NCI-H345 (cell line): ENCODE results near the gene LRFN3.
"Not testable (repeated sequence)": the region's sequence is repeated elsewhere in the genome, so short reads cannot be mapped to it uniquely, and the experiment has no call there.

Experiments used
- DNase-seq: peaks from one replicate; lab custom pipeline; 2025; lab: John Stamatoyannopoulos, UW

The LRFN3 gene

DNA sequence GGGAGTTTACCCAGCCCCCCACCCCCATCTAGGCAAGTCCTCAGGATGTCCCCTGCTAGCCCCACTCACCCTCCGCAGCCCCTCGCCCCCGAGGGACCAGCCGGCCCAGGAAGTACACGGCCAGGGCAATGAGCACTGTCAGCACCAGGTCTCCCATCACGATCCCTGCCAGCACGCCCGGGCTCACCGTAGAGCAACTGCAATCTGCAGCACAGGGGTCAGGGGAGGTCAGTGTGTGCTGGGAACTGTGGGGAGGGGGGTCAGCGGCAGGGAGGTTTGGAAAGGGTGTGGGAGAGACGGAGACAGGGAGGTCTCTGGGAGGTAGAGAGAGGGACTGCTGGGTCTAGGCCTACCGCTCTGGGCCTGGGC, 28.8 kb upstream of the LRFN3 start:
- DNase-seq: no peak

DNA sequence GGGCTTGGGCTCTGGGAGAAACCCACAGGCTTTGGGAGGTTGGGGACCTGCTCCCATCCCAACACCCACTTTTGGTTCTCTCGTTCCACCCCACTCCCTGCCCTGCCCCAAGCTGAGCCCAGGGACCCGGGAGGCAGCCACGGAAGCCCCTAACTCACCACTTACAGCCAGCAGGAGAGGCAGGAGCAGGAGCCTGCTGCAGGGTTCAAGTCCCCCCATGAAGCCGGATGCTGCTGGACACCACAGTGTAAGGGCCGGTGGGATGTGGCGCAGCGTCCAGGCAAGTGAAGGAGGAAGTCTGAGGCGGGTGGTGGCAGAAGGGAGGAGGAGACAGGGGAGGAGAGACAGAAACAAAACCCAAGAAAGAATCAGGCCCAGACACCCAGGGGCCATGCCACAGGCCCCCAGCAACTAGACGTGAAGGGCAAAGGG, 28.1 kb upstream of the LRFN3 start, which contains the start of gene TYROBP:
TYROBP (minus strand) TSS at position 286 of the 432 bp plus-strand sequence; CDS start at position 219, 67 bp downstream.
- DNase-seq: no peak

DNA sequence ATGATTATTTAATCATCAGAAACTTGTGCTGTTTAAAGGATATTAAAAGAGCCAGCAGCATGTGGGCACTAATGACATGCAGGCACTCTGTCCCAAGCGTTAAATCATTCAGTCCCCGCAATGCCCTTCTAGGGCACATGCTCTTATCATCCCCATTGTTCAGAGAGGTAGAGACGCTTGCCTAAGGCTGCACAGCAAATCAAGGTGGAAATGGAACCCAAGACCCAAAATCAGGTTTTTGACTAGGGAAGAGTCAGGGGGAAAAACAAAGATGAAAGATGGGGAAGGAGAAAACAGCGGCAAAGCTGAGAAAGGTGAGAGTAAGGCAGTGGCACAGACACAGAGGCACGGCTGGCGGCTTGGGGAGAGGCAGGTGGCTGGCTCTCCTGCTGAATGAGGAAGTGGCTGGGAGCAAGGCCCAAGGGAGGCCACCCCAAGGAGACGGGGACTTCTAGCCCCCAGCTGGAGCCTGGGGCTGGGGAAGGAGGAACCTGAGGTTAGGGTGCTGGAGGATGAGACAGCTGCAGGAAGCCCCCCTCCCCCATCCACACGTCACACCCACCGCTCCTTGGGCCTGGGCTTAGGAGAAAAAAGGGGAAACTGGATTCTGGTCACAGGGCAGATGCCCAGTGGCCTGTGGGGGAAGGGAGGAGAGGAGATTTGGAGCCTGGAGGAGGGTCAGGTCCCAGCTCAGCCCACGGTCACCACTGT, 27.0 kb upstream of the LRFN3 start:
- DNase-seq: no peak

DNA sequence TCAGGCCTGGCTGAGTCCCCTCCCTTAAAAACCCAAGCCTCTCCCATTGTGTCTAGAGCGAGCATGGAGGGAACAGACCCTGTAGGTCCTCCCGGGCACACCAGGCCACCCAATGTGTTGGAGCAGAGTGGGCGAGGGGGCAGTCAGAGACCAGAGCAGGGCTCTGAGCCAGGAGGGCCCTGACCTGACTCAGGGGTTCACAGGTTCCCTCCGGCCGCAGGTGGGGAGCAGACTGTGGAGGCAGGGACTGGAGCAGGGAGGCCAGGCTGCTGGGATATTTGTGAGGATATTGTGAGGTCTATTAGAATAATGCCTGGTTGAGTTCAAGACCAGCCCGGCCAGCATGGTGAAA, 26.5 kb upstream of the LRFN3 start:
- DNase-seq: no peak

DNA sequence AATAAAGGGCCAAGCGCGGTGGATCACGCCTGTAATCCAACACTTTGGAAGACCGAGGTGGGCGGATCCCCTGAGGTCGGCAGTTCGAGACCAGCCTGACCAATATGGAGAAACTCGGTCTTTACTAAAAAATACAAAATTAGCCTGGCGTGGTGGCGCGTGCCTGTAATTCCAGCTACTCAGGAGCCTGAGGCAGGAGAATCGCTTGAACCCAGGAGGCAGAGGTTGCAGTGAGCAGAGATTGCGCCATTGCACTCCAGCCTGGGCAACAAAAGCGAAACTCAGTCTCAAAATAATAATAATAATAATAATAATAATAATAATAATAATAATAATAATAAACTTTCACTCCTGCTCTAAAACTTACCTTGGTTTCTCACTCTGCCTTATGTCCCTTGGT, 25.8 kb upstream of the LRFN3 start:
- not testable (repeated sequence) for DNase-seq

DNA sequence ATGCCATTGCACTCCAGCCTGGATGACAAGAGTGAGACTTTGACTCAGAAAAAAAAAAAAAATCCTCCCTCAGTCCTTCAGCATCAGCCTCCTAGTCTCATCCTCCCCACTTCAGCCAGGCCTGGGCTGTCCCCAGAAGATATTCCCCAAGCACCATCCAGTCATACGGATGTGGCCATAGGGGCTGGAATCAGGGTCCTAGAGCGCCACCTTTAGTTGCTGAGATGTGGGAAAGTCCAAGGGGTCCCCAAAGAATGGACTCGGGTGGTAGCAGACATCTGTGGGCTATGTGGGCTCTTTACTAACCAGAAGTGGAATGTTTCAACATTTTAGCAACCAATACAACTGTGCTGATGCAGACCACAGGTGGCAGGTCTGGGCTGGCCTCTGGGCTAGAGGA, 25.0 kb upstream of the LRFN3 start:
- no peak for DNase-seq

DNA sequence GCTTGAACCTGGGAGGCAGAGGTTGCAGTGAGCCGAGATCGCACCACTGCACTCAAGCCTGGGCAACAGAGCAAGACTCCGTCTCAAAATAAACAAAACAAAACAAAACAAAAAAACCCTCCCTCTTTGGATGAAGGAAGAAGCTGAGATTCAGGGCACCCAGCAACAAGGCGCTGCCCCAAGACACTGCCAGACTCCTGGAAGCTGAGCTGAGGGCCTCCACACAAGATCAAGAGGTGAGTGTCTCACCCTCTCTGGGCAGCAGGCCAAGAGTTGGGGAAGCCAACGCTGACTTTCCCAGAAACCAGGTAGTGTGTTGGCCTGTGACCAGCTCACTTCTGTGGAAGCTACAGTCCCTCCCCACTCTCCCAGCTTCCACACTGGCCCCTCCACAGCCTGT, 24.4 kb upstream of the LRFN3 start:
- DNase-seq: peak; percentile 14

DNA sequence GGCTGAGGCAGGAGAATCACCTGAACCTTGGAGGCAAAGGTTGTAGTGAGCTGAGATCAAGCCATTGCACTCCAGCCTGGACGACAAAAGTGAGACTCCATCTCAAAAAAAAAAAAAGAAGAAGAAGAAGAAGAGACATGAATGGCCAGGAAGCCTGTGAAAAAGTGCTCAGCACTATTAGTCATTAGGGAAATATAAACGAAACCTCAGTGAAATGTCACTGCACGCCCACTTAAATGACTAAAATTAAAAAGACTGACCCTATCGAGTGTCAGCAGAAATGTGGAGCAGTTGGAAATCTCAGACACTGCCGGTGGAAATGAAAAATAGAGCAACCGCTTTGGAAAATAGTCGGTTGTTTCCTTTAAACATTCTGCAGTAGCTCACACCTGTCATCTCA, 22.6 kb upstream of the LRFN3 start:
- no peak for DNase-seq

DNA sequence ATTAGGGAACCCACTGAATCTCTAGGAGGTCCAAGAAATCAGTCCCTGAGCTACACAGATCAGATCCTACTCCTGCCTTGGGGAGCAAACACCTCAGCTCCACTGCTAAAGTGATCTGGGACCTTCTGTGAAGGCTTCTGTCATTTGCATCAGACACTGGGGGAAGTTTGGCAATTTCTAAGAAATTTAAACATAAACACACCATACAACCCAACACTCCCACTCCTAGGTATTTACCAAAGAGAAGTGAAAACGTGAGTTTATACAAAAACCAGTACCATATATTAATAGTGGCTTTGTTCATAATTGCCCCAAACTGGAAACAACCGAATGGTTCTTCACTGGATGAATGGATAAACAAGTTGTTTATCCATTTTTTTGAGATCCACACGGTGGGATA, 20.7 kb upstream of the LRFN3 start:
- no peak for DNase-seq

DNA sequence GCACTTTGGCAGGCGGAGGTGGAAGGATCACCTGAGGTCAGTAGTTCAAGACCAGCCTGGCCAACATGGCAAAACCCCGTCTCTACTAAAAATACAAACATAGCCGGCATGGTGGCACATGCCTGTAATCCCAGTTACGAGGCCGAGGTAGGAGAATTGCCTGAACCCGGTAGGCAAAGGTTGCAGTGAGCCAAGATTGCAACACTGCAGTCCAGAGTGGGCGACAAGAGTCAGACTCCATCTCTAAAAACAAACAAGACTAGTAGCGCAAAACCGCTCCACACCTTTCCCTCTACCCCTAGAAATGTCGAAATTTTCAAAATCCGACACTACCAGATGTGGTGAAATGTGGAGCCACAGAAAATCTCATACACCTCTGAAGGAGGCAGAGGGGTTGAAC, 16.9 kb upstream of the LRFN3 start:
- DNase-seq: no peak

DNA sequence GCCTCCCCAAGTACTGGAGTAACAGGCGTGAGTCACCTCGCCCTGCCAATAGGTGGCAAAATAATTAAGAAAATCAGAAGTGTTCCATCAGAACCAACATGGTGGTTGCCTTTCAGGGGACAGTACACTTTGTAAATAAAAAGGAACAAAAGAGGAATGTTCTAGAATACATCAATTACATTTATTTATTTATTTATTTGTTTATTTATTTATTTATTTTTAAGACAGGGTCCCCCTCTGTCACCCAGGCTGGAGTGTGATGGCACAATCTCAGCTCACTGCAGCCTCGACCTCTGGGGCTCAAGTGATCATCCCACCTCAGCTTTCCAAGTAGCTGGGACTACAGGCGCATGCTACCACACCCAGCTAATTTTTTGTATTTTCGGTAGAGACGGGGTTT, 15.2 kb upstream of the LRFN3 start:
- DNase-seq: no peak

DNA sequence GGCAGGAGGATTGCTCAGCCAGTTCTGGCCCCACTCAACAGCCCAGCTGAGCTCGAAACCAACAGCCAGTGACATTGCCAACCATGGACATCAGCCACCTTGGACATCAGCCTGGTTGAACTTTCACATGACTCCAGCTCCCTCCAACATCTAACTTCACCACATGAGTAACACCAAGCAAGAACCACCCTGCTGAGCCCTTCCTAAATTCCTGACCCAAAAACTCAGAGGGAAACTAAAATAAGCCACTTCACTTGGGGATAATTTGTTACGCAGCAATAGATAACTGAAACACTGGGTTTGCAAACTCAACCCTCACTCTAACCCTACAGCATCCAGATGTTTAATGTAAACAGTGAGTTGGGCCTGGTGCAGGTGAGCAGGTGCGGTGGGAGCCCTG, 10.7 kb upstream of the LRFN3 start:
- DNase-seq: no peak

DNA sequence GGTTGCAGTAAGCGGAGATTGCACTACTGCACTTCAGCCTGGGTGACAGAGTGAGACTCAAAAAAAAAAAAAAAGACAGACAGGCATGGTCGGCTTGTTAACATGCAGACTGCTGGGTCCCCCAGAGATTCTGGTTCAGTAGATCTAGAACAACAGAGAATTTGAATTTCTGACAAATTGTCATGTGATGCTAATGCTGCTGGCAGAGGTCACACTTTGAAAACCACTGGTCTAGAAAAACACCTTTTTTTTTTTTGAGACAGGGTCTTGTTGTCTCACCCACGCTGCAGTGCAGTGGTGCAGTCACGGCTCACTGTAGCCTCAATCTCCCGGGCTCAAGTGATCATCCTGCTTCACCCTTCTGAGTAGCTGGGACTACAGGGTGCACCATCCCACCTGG, 7.7 kb upstream of the LRFN3 start:
- no peak for DNase-seq

DNA sequence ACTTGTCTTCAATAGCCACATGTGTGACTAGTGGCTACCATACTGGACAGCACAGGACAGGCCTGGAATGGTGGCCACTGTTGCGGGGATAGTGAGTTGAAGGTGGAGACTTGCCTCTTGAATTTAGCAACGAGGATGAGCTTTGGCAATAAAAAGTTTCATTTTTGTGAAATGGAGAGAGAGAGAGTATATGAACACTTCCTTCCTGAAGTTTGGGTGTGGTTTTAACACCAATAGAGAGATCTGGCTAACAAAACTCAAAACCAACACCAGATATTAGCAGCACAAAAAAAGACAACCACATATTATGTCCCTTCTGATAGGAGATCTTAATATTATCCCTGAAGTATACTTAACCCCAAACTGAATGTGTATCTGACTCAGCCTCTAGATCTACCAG, 6.3 kb upstream of the LRFN3 start:
- DNase-seq: no peak

DNA sequence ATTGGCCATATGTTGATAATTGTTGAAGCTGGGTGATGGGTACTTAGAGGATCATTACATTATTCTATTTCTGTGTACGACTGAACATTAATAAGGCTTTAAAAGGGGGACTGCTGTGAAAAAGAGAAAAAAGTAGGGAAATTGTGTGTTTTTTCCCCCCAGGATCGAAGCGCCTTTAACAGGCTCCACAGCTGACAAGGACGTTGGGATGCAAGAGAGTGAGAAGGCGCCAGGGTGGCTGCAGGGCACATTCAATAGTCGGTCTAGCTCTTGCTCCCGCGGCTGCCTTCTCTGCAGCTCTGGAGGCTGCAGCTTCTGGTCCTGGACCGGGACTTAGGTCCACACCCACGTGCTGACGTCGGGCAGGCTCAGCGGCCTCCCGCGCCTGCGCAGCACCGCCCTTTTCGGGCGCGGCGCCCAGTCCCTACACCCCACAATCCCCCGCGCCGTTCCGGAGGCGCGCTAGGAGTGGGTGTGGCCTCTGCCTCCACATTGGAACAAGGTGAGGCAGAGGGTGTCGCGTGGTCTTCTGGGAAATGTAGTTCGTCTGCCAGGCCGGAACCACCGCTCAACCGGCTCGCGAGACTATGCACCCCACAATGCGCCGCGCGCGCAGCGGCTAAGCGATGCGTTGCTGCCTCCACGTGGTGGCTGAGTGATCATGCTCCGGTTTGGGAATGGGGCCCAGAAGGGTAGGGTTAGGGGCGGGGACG, 4.9 kb upstream of the LRFN3 start:
- DNase-seq: peak; percentile 100

DNA sequence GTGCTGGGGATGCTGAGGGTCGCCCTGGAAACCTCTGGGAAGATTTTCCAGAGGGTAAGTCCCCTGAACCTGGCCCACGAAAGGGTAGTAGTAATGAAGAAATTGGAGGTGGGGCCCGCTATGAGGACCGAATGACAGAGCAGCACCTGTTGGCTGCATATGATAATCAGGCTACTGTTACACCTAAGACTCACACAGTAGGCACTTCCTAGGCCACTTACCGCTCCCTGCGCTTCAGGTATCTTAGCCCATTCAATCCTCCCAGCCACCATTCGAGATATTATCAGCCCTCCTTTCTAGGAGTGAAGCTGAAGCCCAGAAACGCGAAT, 4.3 kb upstream of the LRFN3 start:
- DNase-seq: no peak

DNA sequence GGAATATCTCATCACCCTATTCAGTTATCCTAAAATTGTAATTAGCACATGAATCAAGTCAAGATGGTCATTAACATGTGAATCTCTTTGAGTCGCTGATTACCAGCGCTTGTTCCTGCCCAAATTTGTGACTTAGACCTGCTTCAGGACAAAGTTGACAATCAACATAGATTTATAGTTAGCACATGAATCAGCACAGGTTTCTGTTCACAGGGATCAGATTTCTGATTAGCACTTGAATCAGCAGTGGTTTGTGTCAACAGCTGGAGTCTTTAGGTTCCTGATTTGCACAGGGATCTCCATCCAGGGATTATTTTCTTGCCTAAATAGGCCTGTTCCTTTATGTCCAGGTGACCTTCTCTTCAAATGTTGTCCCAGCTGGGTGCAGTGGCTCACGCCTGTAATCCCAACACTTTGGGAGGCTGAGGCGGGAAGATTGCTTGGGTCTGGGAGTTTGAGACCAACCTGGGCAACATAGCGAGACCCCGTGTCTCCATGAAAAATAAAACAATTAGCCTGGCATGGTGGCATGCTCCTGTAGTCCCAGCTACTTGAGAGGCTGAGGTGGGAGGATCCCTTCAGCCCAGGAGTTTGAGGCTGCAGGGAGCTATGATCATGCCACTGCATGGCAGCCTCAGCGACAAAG, 3.8 kb upstream of the LRFN3 start:
- DNase-seq: peak; percentile 16

DNA sequence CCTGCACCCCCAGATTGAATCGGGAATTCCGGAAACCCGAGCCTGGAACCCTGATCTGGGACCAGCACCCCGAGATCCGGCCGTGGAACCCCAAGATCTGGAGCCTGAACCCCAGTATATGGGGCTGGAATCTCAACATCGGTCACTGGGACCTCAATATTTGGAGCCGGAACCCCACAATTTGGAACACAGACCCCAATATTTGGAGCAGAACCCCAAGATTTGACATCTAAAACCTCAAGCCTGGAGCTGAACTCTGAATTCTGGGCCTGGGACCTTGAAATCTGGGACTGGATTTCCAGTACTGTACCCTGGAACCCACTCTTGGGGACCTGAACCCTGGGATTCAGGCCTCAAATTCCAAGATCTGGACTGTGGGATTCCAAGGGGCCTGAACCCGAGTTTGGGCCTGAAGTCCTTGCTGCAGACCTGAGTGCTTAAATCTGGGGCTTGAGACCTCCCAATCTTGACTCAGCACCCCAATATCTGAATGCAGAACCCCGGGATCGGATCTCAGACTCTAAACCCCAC, 629 bp downstream of the LRFN3 start:
- DNase-seq: no peak

DNA sequence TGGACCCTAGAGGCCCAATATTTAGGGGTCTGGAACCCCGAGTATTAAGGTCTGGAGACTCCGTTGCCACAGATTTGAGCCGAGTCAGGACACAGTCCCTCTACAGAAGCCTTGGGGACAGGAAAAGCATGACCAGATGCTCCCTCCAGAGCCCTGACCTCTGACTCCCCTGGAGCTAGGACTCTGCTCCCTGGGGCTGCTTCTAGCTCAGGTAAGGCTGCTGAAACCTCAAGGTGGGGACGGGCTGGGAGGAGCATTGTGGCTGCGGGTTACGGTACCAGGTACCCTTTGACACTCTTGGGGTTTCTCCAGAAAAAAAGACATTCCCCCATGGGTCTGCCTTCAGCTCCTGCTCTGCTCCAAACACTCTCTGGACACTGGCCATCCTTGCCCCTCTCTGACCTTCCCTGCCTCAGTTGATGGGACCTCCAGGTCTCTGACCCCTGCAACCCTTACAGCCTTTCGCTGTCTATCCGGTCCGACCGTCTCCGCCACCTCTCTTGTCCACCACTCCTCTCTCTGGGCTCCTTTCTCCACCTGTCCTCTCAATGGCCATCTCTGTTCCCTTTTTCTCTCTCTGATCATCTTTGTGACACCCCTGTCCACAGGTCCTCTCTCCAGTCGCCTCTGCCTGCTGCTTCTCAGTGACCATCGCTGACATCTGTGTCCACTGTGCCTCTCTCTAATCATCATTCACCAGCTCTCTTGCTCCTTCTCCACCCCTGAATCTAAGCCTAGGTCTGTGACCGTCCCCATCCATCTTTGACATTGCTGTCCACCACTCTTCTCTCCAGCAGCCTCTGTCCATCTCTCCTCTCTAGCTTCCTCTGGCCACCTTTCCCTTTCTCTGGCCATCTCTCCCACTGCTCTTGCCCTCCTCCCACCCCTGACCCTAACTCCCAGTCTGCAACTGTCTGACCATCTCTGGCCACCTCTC, 1.4 kb downstream of the LRFN3 start:
- no peak for DNase-seq

DNA sequence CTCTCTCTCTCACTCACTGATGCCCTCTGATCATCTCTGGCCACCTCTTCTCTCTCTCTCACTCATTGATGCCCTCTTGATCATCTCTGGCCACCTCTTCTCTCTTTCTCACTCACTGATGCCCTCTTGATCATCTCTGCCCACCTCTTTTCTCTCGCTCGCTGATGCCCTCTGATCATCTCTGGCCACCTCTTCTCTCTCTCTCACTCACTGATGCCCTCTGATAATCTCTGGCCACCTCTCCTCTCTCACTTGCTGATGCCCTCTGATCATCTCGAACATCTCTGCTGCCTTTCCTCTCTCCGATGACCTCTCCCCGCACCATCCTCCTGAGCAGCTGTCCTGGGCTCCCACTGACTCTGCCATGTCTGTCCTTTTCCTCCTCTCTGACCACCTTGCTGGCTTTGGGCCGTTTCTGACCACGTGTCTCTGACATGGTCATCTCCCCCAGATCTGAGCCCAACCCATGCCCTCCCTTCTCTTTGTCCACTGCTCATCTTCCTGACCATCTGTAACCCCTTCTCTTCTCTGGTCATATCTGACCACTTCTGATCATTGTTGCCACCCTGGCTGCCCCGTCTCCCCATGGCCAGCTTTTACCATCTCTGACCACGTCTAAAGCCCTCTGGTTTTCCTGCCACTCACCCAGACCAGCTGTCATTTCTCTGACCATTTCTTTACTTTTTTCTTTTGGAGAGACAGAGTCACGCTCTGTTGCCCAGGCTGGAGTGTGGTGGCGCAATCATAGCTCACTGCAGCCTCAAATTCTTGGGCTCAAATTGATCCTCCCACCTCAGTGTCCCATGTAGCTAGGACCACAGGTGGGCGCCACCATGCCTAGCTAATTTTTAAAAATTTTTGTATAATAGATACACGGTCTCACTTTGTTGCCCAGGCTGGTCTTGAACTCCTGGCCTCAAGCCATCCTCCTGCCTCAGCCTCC, 2.4 kb downstream of the LRFN3 start:
- DNase-seq: no peak
